Heart right ventricle (tissue), 16 donors: ENCODE measurements around the gene PRND. TPM values are rescaled to one million over a fixed set of nuclear protein-coding genes. Genes with fewer than 3 reads are reported as not detected.
A peak's percentile ranks its signal among the peaks of the same experiment; 100 is the strongest.

Experiments used
- ATAC-seq, 8 donors: fragments of 200-7000 bp; cut with Tn5 transposase; one replicate each; pipeline ENCODE4 v1.9.1; 2020; ENCODE audit warnings: mild to moderate bottlenecking in 8 of 8, moderate library complexity in 8 of 8, moderate number of reproducible peaks in 1 of 8
- DNase-seq, 2 donors: peaks; one replicate each; pipeline ENCODE4 v3.0.0-alpha.2; 2020
- H3K27ac ChIP-seq, 10 donors: fragments of 200-600 bp; sonication (generic) in 2 of 10; one replicate each; pipeline versions ENCODE4 v1.5.0 to v1.8.0; 2020 to 2022; ENCODE audit warnings: mild to moderate bottlenecking in 3 of 10
- H3K27me3 ChIP-seq, 7 donors: fragments of 200-600 bp; one replicate each; pipeline ENCODE4 v1.8.0; 2021 to 2022; ENCODE audit warnings: mild to moderate bottlenecking in 2 of 7
- H3K36me3 ChIP-seq, 9 donors: fragments of 200-600 bp; sonication (generic) in 1 of 9; one replicate each; pipeline versions ENCODE4 v1.5.0 to v1.8.0; 2020 to 2022; ENCODE audit warnings: mild to moderate bottlenecking in 2 of 9
- H3K4me1 ChIP-seq, 9 donors: fragments of 200-600 bp; sonication (generic) in 1 of 9; one replicate each; pipeline versions ENCODE4 v1.5.0 to v1.8.0; 2020 to 2022; ENCODE audit warnings: mild to moderate bottlenecking in 4 of 9
- H3K4me3 ChIP-seq, 10 donors: fragments of 200-600 bp; sonication (generic) in 2 of 10; one replicate each; pipeline versions ENCODE4 v1.5.0 to v1.8.0; 2020 to 2022; ENCODE audit warnings: mild to moderate bottlenecking in 7 of 10, moderate library complexity in 2 of 10
- H3K9me3 ChIP-seq, 11 donors: fragments of 200-600 bp in 10 of 11; sonication (generic) in 2 of 11; one replicate each; pipeline versions ENCODE4 v1.5.0 to v1.8.0; 2013 to 2022; ENCODE audit warnings: mild to moderate bottlenecking in 2 of 11, control low read depth in 1 of 11, moderate library complexity in 1 of 11
- CTCF ChIP-seq, 9 donors: fragments of 200-600 bp; sonication (generic) in 2 of 9; IDR thresholded peaks; one replicate each; pipeline versions ENCODE4 v1.5.0 to v1.8.0; 2021 to 2022; ENCODE audit warnings: antibody characterized with exemption in 9 of 9, mild to moderate bottlenecking in 5 of 9, moderate library complexity in 1 of 9
- WGBS, 2 donors: extraction: QIAGEN DNeasy Blood & Tissue Kit; methylation state at CpG; one replicate each; pipeline ENCODE4 v1.1.7; 2013; ENCODE audit warnings: inconsistent platforms in 1 of 2; 5-methylcytosine and 5-hydroxymethylcytosine counted together
- intact Hi-C, 10 donors: fragments of 100-400 bp; cut with DNase I; formaldehyde crosslinking; loops; one replicate each; pipeline versions ENCODE4 v1.11.1 to v1.14.2; 2022
- long read RNA-seq, 3 donors: library from polyadenylated mRNA; unstranded; transcript quantifications; one replicate each; pipeline ENCODE4 v2.0.0, GENCODE V29; 2020 to 2021
- polyA plus RNA-seq, 2 donors: library from polyadenylated mRNA; stranded (reverse); fragments of 200-250 nt; gene quantifications; one replicate each; pipeline ENCODE4 v1.2.3, GENCODE V29; 2013
- total RNA-seq, 10 donors: library from RNA; stranded (reverse); fragmentation: NEBNext Ultra II Directional in 3 of 10; extraction: Animal tissue kit (Norgen Biotek cat#: 25700) in 3 of 10; gene quantifications; one replicate each; pipeline versions ENCODE4 v1.2.1 to v1.2.4, GENCODE V29; 2021 to 2023
- donor health status: Arrhythmogenic right ventricular cardiomyopathy.
- donor health status: ischemic (EF 13 %, LVEDD 7.1; RV severe dilation, severe dysfunction).
- donor health status: healthy with polysubstance abuse.
- donor health status: DM: no; HTN: yes; CAD: no.
- donor health status: DM: no; HTN: no; CAD: no.
- donor health status: ischemic (EF 25% LVEDD 6.9; RV normal size, moderate dysfunction).
- donor health status: ischemic (EF 25% LVEDD 5.7; RV mildly dilated, moderate dysfunction).
- donor health status: healthy.
- donor health status: DM: yes; HTN: yes; CAD: no.
- donor health status: Ischemic cardiomyopathy.
- donor health status: ischemic (EF 35%, LVEDD 5.7; RV mildly dilated, moderate dysfunction).
- donor health status: nonischemic (EF 11% LVEDD 7.7; RV severe dilation, severe dysfunction).
- donor health status: DM: yes; HTN: yes; CAD: no.
- donor health status: PGD.
- donor health status: ischemic (EF 29% LVEDD 5.4; RV normal size, mild dysfunction).
- donor health status: nonischemic (EF 23%, LVEDD 6.1; RV moderate dilation, normal function).

PRND gene
- under 1 TPM in 4 of 10 donors, not detected in 6; 0.06 to 0.17 (median 0.10) TPM for total RNA-seq
- polyA plus RNA-seq, result not detected
- long read RNA-seq, donor 1, result 0 reads
- long read RNA-seq, donor 2, result 0 reads
- long read RNA-seq, donor 3, result 0 reads

GRCh38 chr20:4721719-4722118 lies at the start of gene PRND:
Gene PRND (plus strand): TSS chr20:4721909. CDS start chr20:4724552, 2,643 bp downstream.
- Histone ChIP-seq H3K4me1 (peaks cover 0 to 24% (median 19%) of the 10 kb centered on the region in 9 donors), H3K4me3 (peak within 1 kb of the TSS in 1 of 10 donors; percentile 4), H3K27me3 (no peaks in the 10 kb centered on the region), H3K36me3 (no peaks in the 10 kb centered on the region), H3K9me3 (peaks cover 0 to 5% (median 0%) of the 10 kb centered on the region in 11 donors), H3K27ac (peak within 1 kb of the TSS in 1 of 10 donors; percentile 90)
- no peak for TF ChIP-seq CTCF (IDR thresholded peaks at IDR 0.05)
- 80 to 81% methylated on average over 8 of the region's 8 CpGs for WGBS, 2 donors
- ATAC-seq (no peak), DNase-seq (no peak)
- intact Hi-C loops, result loop anchor here in 5 of 10 donors (2.0 to 10.0 kb wide), 3 partner anchors 114 to 617 kb away; no protein-coding TSS in a partner anchor

GRCh38 chr20:4672948-4673347 lies 48.8 kb upstream of the PRND start:
- intact Hi-C loops, result no loop called here
- H3K9me3 ChIP-seq, result no peaks in the 10 kb centered on the region
- H3K4me3 ChIP-seq, result no peak overlapping the region
- TF ChIP-seq CTCF (IDR thresholded peaks at IDR 0.05), result no peak
- H3K27ac ChIP-seq, result no peak overlapping the region
- no peaks in the 10 kb centered on the region for H3K27me3 ChIP-seq
- DNase-seq (no peak), ATAC-seq (no peak)
- 95 to 96% methylated on average over 5 of the region's 5 CpGs for WGBS, 2 donors
- H3K36me3 ChIP-seq, result no peaks in the 10 kb centered on the region
- peaks cover 0 to 20% (median 4%) of the 10 kb centered on the region in 9 donors for H3K4me1 ChIP-seq

GRCh38 chr20:4673371-4674001 lies 48.2 kb upstream of the PRND start:
- DNase-seq (no peak), ATAC-seq (peak in 1 of 8 donors; percentile 31)
- Histone ChIP-seq H3K27ac (no peak overlapping the region), H3K9me3 (no peaks in the 10 kb centered on the region), H3K36me3 (no peaks in the 10 kb centered on the region), H3K4me1 (peaks cover 0 to 20% (median 4%) of the 10 kb centered on the region in 9 donors), H3K27me3 (no peaks in the 10 kb centered on the region), H3K4me3 (no peak overlapping the region)
- intact Hi-C loops, result no loop called here
- no peak for TF ChIP-seq CTCF (IDR thresholded peaks at IDR 0.05)
- 43 to 48% methylated on average over 5 of the region's 5 CpGs for WGBS, 2 donors

GRCh38 chr20:4674672-4675071 lies 47.0 kb upstream of the PRND start:
- no peak for DNase-seq
- intact Hi-C loops, result no loop called here
- Histone ChIP-seq H3K27ac (no peak overlapping the region), H3K36me3 (no peaks in the 10 kb centered on the region), H3K4me3 (no peak overlapping the region), H3K9me3 (no peaks in the 10 kb centered on the region), H3K27me3 (no peaks in the 10 kb centered on the region), H3K4me1 (peaks cover 0 to 20% (median 4%) of the 10 kb centered on the region in 9 donors)
- no peak for TF ChIP-seq CTCF (IDR thresholded peaks at IDR 0.05)
- no peak for ATAC-seq
